ENCODE measurements around the gene VIPAS39.

DNA sequence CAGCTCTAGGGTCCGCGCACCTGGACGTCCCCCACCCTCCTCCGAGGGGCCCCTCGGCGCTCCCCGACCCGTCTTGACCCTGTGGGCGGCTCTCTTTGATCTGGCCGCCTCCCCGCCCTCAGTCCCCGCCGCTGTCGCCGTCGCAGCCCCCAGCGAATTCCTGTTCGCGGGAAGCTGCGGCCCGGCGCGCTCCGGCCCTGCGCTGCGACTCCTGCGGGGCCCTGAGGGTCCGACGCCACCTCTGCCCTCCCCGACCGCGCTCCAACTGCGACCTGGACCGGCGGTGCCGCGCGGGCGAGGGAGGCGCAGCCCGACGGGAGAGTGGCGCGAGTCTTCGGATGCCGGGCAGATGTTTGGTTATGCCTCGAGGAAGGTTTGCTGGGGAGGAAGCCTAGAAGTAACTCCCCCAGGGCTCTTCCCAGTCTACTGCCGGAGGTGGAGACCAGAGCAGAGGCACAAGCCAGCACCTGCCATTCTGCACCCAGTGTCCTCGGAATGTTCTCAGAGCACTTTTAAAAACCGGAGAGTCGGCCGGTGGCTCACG, 41.7 kb upstream of the VIPAS39 start:
- TF ChIP-seq, protein P1, sequence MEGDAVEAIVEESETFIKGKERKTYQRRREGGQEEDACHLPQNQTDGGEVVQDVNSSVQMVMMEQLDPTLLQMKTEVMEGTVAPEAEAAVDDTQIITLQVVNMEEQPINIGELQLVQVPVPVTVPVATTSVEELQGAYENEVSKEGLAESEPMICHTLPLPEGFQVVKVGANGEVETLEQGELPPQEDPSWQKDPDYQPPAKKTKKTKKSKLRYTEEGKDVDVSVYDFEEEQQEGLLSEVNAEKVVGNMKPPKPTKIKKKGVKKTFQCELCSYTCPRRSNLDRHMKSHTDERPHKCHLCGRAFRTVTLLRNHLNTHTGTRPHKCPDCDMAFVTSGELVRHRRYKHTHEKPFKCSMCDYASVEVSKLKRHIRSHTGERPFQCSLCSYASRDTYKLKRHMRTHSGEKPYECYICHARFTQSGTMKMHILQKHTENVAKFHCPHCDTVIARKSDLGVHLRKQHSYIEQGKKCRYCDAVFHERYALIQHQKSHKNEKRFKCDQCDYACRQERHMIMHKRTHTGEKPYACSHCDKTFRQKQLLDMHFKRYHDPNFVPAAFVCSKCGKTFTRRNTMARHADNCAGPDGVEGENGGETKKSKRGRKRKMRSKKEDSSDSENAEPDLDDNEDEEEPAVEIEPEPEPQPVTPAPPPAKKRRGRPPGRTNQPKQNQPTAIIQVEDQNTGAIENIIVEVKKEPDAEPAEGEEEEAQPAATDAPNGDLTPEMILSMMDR (IDR thresholded peaks at IDR 0.05; ENCODE audit: low read depth, low read length) = no peak
- no peak for TF ChIP-seq EZH2phosphoT487 (IDR thresholded peaks at IDR 0.05; ENCODE audit: low read depth)

Data from OCI-LY3 (cell line).